ENCODE measurements around the gene NDUFA3.

The NDUFA3 gene

GRCh38 chr19:54094426-54095000, 8.1 kb upstream of the NDUFA3 start:
- TF ChIP-seq ZNF8 (CRISPR knock-in tag; IDR thresholded peaks at IDR 0.05): no peak
- TF ChIP-seq ARNTL (CRISPR knock-in tag; IDR thresholded peaks at IDR 0.05; ENCODE audit: borderline replicate concordance, low read depth): no peak
- TF ChIP-seq OSR1 (CRISPR knock-in tag; IDR thresholded peaks at IDR 0.05): no peak
- TF ChIP-seq CSDC2 (CRISPR knock-in tag; IDR thresholded peaks at IDR 0.05): no peak
- TF ChIP-seq TCF4 (CRISPR knock-in tag; IDR thresholded peaks at IDR 0.05; ENCODE audit: borderline replicate concordance): no peak
- no peak for TF ChIP-seq CREB5 (CRISPR knock-in tag; IDR thresholded peaks at IDR 0.05; ENCODE audit: low read depth)
- no peak for ATAC-seq

- TF ChIP-seq ISL1 (CRISPR knock-in tag; IDR thresholded peaks at IDR 0.05) (no peak), POU6F1 (CRISPR knock-in tag; IDR thresholded peaks at IDR 0.05; ENCODE audit: borderline replicate concordance, low read depth) (no peak), OSR1 (CRISPR knock-in tag; IDR thresholded peaks at IDR 0.05) (no peak), ZFP30 (CRISPR knock-in tag; IDR thresholded peaks at IDR 0.05) (no peak), ZNF565 (CRISPR knock-in tag; conservative IDR thresholded peaks at IDR 0.05; ENCODE audit: low read depth) (no peak), SNAI2 (CRISPR knock-in tag; IDR thresholded peaks at IDR 0.05) (no peak), CSRNP3 (CRISPR knock-in tag; IDR thresholded peaks at IDR 0.05) (no peak), ZNF70 (CRISPR knock-in tag; IDR thresholded peaks at IDR 0.05) (no peak), TCF4 (CRISPR knock-in tag; IDR thresholded peaks at IDR 0.05; ENCODE audit: borderline replicate concordance) (no peak), CREB5 (CRISPR knock-in tag; IDR thresholded peaks at IDR 0.05; ENCODE audit: low read depth) (no peak), ZC3H10 (CRISPR knock-in tag; IDR thresholded peaks at IDR 0.05) (no peak)
- no peak for ATAC-seq
Measured at GRCh38 chr19:54095136-54095858, 7.4 kb upstream of the NDUFA3 start.

GRCh38 chr19:54095859-54096616, 6.6 kb upstream of the NDUFA3 start:
- peak; percentile 91 for ATAC-seq

GRCh38 chr19:54096617-54097106, 6.0 kb upstream of the NDUFA3 start:
- ATAC-seq: peak; percentile 65
- TF ChIP-seq CREB5 (CRISPR knock-in tag; IDR thresholded peaks at IDR 0.05; ENCODE audit: low read depth) (no peak), ZFP30 (CRISPR knock-in tag; IDR thresholded peaks at IDR 0.05) (no peak), ZNF8 (CRISPR knock-in tag; IDR thresholded peaks at IDR 0.05) (no peak), TSHZ2 (CRISPR knock-in tag; IDR thresholded peaks at IDR 0.05) (no peak), ZFP3 (CRISPR knock-in tag; IDR thresholded peaks at IDR 0.05) (no peak), CSRNP3 (CRISPR knock-in tag; IDR thresholded peaks at IDR 0.05) (no peak), ARNTL (CRISPR knock-in tag; IDR thresholded peaks at IDR 0.05; ENCODE audit: borderline replicate concordance, low read depth) (no peak), ZNF70 (CRISPR knock-in tag; IDR thresholded peaks at IDR 0.05) (no peak), PPARA (CRISPR knock-in tag; IDR thresholded peaks at IDR 0.05; ENCODE audit: borderline replicate concordance) (no peak), SNAI2 (CRISPR knock-in tag; IDR thresholded peaks at IDR 0.05) (no peak), ISL1 (CRISPR knock-in tag; IDR thresholded peaks at IDR 0.05) (no peak), ESRRG (CRISPR knock-in tag; IDR thresholded peaks at IDR 0.05) (no peak), PATZ1 (CRISPR knock-in tag; IDR thresholded peaks at IDR 0.05; ENCODE audit: borderline replicate concordance) (no peak)

All from SK-N-SH treated with all-trans-retinoic acid at 6 μM for 48 hours (cell line).